ENCODE measurements around the gene C1QTNF9B.
"Not testable (repeated sequence)": the region's sequence is repeated elsewhere in the genome, so short reads cannot be mapped to it uniquely, and the experiment has no call there.

The C1QTNF9B gene

GRCh38 chr13:23897452-23897919 lies at the start of gene C1QTNF9B:
Gene C1QTNF9B (minus strand): TSS chr13:23897502.
- not testable (repeated sequence) for DNase-seq (ENCODE audit: low read depth)

GRCh38 chr13:23946900-23947299 lies 49.6 kb upstream of the C1QTNF9B start:
- DNase-seq (ENCODE audit: low read depth): no peak

GRCh38 chr13:23946067-23946466 lies 48.8 kb upstream of the C1QTNF9B start:
- DNase-seq (ENCODE audit: low read depth): no peak

- DNase-seq (ENCODE audit: low read depth): no peak
These were observed 48.3 kb upstream of the C1QTNF9B start for GRCh38 chr13:23945612-23946011.

- DNase-seq (ENCODE audit: low read depth): no peak
These were observed 43.9 kb upstream of the C1QTNF9B start for GRCh38 chr13:23941211-23941610.

GRCh38 chr13:23939666-23940065 lies 42.4 kb upstream of the C1QTNF9B start:
- DNase-seq (ENCODE audit: low read depth): not testable (repeated sequence)

GRCh38 chr13:23934520-23934919 lies 37.2 kb upstream of the C1QTNF9B start:
- DNase-seq (ENCODE audit: low read depth): no peak

- peak; percentile 23 for DNase-seq (ENCODE audit: low read depth)
These were observed 31.7 kb upstream of the C1QTNF9B start for GRCh38 chr13:23928985-23929384.

- DNase-seq (ENCODE audit: low read depth): no peak
These were observed 25.7 kb upstream of the C1QTNF9B start for GRCh38 chr13:23923031-23923430.

- DNase-seq (ENCODE audit: low read depth): no peak
These were observed 25.0 kb upstream of the C1QTNF9B start for GRCh38 chr13:23922005-23922932.

GRCh38 chr13:23921451-23921888 lies 24.2 kb upstream of the C1QTNF9B start:
- DNase-seq (ENCODE audit: low read depth): peak; percentile 30

- DNase-seq (ENCODE audit: low read depth): no peak
These were observed 21.7 kb upstream of the C1QTNF9B start for GRCh38 chr13:23919006-23919405.

- DNase-seq (ENCODE audit: low read depth): no peak
These were observed 20.9 kb upstream of the C1QTNF9B start for GRCh38 chr13:23918208-23918607.

GRCh38 chr13:23915308-23915707 lies 18.0 kb upstream of the C1QTNF9B start:
- DNase-seq (ENCODE audit: low read depth): no peak

- DNase-seq (ENCODE audit: low read depth): no peak
These were observed 15.2 kb upstream of the C1QTNF9B start for GRCh38 chr13:23912469-23912868.

- DNase-seq (ENCODE audit: low read depth): no peak
These were observed 12.3 kb upstream of the C1QTNF9B start for GRCh38 chr13:23909606-23910005.

GRCh38 chr13:23905766-23906165 lies 8.5 kb upstream of the C1QTNF9B start:
- DNase-seq (ENCODE audit: low read depth): no peak

- no peak for DNase-seq (ENCODE audit: low read depth)
These were observed 6.6 kb upstream of the C1QTNF9B start for GRCh38 chr13:23903906-23904280.

GRCh38 chr13:23902975-23903905 lies 5.9 kb upstream of the C1QTNF9B start:
- no peak for DNase-seq (ENCODE audit: low read depth)

GRCh38 chr13:23901365-23901764 lies 4.1 kb upstream of the C1QTNF9B start:
- no peak for DNase-seq (ENCODE audit: low read depth)

- no peak for DNase-seq (ENCODE audit: low read depth)
These were observed 2.3 kb upstream of the C1QTNF9B start for GRCh38 chr13:23899555-23899954.

GRCh38 chr13:23898101-23898500 lies 799 bp upstream of the C1QTNF9B start:
- peak; percentile 64 for DNase-seq (ENCODE audit: low read depth)

Data from GM04504 (cell line).